Measurements from ENCODE around the gene BTBD6.
A peak's percentile ranks its signal among the peaks of the same experiment; 100 is the strongest.

BTBD6 gene

DNA sequence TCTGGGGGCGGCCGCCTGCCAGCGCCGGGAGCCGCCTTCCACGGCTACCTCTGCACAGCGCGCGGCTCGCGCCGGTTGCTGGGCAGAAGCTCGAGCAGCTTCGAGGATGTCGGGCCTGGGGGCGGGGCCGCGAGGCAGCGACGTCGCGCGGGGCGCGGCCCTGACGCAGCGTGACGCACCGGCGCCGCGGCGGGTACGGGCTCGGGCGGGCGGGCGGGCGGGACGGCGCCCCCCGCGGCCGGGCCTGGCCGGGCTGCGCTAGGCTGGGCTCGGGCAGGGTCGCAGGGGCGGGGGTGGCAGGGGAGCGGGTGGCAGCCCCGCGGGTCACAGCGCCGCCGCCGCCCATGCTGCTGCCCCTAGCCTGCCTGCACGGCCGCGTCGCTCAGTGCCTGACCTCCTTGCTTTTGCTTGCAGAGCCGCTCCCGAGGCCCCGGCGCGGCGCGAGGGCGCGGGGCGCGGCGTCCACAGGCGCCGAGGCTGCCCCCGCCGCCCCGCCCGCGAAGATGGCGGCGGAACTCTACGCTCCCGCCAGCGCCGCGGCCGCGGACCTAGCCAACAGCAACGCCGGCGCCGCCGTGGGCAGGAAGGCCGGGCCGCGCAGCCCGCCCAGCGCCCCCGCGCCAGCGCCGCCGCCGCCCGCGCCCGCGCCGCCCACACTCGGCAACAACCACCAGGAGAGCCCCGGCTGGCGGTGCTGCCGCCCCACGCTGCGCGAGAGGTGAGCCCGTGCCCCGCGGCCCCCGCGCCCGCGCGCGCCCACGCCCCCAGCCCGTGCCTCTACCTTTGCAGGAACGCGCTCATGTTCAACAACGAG is at the start of gene BTBD6:
TSS of gene BTBD6 (plus strand) at position 166 of the 814 bp plus-strand sequence. CDS start at position 345, 179 bp downstream.
- DNase-seq = peak; percentile 86

DNA sequence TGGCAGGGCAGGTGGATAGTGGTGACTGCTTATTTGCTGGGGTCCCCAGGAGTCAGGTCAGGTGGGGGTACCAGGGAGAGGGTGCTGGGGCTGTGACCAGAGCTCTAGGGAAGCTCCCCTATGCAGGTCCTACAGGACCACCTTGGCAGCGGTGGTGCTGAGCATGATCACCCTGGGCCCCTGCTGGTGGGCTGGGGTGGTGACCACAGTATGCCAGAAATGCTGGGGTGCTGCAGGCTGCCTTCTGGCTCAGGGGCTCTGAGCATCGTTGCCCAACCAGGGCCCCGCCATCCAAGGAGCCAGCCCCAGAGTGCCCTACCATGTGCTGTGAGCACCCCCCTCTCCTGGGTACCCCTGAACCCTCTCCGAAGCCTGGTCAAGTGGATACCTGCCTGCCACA is 49.7 kb upstream of the BTBD6 start:
- no peak for DNase-seq

DNA sequence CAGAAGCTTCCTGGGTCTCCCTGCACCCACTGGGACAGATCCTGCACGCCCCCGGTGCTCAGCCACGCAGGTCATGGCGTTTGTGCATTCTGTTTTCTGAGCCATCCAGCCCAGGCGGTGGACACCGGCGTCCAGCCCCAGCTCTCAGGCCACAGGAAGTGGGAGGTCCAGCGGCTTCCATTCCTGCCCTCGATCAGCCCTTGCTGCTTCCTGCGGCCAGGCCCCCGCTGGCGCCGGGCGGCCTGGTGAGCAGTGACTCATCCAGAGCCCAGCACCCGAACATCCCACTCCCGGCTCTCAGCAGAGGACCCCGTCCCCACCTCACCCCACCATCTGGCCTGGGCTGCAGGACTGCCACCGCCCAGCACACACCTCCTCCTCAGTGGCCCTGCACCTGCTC is 49.2 kb upstream of the BTBD6 start:
- DNase-seq = no peak

DNA sequence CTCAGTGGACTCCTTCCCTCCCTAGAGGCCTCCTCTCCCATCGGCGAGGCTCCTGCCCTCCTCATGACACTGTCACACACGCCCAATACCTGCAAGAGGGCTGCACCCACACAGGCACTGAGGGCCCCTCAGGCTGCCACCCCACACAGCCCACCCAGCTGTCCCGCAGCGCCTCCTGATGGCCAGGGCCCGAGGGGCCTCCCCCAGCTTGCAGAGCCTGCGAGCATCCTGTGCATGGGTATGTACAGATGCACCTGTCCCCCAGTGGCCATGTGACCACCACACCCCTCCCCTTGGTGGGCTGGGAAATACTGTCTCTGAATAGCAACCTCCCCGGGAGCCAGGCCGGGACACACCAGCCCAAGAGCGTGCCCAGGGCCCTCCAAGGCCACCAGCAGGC is 48.3 kb upstream of the BTBD6 start:
- DNase-seq = no peak

DNA sequence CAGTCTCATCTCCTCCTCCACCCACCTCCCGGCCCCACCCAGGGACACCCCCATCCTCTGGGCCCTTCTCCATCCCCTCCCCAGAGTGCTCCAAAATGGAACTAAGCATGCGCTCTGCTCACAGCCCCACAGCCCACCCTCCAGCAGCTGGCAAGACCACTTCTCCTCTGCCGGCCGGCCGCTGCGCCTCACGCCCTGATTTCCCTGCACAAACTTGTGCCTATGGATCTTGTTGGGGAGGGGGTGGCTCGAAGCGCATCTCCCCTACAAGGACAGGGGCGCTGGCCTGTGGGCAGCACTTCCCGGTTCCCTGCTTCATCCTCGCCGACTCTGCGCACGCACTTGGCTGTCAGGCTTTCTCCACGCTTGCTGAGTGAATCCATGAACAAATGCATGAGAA is 47.7 kb upstream of the BTBD6 start:
- no peak for DNase-seq

DNA sequence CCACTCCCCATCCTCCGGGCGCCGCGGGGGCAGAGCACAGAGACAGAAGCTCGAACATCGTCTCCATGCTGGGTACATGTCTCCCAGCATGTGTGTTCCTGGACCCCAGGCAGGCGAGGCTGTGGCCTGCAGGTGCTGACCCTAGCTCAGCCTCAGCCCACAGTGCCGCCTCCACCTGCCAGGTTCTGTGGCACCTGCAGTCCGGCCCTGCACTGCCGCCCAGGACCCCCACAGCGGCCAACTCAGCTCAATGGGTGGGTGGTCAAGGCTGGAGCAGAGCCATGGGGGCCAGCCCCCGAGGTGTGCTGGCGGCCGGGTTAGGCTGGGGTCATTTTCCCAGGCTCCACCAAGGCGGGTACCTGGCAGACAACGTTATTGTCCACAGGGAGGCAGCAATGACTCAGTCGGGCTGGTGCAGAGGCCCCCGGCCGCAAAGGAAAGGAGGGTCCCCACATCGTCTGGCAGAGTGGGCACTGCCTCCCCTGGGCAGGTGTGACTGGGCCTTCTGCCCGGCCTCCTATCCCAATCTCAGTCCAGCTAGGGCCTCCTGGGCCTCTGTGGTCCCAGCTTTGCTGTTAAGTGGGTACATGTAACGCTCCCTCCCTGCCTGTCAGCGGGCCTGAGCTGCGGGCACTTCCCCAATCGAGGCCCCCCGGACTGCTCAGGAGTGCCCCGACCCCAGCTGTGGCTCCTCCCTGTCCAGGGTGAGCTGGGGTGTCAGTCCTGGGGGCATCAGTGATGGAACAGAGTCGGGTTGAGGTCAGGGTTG is 47.0 kb upstream of the BTBD6 start:
- no peak for DNase-seq

DNA sequence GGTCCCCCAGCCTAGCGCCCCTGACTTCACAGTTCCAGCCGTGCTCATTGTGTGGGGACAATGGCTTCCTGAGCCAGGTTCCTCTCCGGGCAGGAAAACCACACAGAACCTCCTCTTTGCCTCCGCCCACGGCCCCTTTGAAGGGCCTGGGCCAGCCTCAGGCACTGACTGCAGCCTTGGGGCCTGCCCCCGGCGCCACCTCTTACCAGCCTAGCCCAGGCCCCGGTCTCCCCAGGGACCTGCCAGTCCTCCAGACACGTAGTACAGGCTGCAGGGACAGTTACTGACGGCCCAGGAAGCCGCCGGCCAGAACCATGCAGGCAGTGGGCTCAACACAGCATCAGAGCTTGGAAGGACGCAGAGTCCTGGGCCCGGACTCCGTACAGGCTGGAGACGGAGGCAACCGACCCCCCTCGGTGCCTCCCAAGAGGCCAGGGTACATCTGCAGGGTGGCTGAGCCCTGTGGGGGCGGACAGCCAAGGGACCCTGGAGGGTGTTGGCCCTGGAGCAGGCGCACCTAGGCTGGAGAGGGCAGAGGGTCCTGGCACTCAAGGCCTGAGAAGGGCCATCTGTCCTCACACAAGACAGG is 46.3 kb upstream of the BTBD6 start:
- DNase-seq = peak; percentile 40 to 54

DNA sequence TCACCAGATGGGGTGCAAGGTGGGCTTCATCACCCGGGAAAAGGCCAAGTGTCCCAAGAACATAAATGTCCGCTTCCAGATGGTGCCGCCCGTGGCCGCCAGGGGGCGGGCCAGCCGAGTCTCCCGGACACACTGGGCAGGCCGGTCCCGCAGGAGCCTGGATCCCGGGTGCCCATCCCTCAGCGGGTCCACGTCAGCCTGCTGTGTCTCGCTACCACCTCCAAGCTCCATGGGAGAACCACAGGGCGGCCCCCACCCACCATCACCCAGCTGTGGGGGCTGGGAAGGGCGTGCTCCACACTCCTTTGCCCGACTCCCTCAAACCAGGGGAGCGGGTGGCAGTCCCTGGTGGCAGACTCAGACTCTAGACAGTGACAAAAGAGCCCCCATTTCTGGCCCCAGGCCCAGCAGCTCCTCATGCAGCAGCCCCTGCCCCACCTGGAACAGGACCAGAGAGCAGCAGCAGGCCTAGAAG is 45.2 kb upstream of the BTBD6 start:
- DNase-seq = peak; percentile 73 to 80

DNA sequence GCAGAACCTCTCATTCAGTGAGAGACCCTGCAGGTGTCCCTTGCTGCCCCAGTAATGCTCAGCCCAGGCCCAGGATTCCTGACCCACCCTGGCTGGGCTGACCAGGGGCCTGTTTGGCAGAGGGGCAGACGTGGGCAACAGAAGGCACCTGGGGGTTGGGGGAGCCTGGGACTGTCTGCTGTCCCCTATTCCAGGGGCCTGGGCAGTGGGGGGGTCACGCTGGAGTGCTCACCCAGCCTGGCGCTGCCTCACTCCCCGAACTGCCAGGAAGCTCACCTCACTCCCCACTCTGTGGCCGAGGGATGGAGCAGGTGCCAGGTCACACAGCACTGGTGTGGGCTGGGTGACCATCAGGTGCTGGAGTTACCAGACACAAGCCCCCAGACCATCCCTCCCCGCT is 44.6 kb upstream of the BTBD6 start:
- no peak for DNase-seq

DNA sequence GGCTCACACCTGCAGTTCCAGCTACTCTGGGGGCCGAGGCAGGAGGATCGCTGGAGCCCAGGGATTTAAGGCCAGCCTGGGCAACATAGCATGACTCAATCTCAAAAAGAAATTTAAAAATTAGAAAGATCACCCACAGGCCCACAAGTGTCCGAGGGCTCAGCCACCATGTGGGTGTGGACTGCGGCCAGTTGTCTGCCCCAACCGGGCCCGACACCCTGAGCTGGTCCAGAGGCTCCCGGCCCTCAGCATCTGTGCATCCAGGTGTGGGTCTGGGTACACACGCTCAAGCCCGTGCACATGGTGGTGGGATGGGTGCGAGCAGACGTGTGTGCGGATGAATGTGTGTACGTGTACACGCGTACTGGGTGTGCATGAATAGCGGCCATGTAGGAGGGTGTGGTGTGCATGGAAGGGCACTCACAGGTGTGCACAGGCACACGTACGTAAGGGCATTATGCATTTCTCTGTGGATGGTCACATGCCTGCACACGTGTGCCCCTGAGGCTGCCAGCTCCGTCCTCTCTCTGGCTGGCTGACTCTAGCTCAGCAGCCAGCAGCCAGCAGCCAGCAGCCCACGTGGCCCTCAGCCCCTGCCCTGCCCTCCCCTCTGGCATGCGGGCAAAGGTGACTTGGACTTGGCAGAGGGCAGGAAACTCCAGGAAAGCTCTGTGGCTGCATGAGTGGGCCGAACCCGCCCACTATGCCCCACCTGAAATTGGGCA is 44.0 kb upstream of the BTBD6 start:
- no peak for DNase-seq

DNA sequence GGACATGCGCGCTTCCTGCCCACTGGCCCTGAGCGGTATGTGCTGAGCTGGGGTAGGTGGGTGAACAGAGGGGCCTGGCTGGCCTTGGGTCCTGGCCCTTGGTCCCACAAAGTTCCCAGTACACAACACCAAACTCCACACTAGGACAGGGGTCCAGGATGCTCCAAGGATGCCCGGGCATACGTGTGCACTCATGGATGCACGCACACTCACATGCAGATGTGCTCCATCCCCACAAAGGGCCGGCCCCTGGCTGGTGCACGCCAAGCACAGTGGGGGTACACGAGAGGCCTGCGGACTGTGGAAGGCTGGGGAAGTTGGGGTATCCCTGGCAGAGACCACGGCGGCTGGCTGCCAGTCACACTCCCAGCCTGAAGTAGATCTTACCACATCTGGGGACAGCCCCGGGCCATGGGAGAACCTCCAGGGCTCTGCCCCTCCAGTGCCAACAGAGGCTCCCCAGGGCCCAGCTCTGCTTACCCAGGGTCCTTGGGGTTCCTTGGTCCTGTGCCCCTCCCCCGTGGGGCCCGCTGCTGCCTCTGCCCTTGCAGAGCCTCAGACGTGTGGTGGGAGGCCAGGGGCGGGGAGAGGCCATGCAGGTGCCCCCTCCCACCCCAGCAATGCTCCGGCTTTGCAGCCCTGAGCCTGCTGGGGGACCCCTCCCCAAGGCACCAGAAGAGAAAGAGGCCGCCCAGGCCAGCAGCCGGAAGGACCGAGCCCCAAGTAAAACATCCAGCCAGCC is 43.2 kb upstream of the BTBD6 start:
- no peak for DNase-seq

DNA sequence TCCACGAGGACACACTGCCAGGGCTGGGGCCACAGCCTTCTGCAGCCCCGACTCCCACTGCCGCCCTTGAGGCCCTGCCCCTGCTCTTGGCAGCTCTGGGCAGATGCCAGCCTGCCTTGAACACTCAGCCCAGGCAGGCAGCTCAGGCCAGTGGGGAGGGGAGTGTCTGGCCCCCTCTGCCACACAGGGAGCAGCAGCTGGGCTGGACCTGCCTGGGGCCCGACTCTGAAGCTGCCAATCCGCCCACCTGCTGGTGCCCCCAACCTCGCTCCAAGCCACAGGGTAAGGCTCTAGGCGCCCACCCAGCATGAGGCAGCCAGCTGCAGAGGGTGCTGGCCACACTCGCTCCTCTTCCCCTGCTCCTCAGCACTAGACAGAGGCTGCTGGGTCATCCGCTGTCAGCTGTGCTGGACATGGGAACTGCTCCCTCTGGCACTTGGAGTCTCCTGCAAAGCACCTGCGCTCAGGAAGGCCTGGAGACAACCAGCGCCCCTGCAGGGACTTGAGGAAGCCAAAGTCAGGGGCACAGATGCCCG is 42.6 kb upstream of the BTBD6 start:
- DNase-seq = no peak

DNA sequence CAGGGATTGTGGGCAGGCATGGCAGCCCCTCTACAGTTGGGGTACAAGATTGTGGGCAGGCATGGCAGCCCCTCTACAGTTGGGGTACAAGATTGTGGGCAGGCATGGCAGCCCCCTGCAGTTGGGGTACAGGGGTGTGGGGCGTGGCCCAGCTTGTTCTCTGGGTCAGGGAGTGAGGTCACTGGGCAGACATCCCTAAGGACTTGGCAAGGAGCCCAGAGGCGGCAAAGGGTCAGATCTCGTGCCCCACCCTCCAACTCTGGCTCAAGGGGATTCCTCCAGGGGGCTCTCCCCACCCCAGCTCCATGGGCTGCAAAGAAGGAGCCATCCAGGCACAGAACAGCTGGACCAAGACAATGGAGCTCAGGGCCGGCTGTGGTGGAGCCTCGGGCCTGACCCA is 41.5 kb upstream of the BTBD6 start:
- no peak for DNase-seq

DNA sequence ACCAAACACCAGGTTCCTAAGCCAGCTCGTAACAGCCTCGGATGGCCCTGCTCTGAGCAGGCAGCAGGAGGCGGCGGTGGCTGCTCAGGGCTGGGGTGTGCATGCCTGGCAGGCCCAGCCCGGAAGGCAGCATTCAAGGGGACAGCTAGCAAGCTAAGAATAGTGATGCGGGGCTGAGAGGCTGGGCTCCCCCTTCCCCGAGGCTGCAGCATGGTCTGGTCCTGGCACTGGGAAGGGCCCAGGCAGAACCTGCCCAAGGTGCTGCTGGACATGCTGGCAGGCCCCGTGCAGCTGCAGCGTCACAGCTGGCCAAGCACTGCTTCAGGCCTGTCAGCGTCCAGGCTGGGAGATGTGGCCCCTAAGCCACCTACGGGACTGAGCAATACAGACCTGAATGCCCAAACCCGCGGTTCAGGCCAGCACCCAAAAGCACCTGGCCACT is 40.9 kb upstream of the BTBD6 start:
- DNase-seq = no peak

DNA sequence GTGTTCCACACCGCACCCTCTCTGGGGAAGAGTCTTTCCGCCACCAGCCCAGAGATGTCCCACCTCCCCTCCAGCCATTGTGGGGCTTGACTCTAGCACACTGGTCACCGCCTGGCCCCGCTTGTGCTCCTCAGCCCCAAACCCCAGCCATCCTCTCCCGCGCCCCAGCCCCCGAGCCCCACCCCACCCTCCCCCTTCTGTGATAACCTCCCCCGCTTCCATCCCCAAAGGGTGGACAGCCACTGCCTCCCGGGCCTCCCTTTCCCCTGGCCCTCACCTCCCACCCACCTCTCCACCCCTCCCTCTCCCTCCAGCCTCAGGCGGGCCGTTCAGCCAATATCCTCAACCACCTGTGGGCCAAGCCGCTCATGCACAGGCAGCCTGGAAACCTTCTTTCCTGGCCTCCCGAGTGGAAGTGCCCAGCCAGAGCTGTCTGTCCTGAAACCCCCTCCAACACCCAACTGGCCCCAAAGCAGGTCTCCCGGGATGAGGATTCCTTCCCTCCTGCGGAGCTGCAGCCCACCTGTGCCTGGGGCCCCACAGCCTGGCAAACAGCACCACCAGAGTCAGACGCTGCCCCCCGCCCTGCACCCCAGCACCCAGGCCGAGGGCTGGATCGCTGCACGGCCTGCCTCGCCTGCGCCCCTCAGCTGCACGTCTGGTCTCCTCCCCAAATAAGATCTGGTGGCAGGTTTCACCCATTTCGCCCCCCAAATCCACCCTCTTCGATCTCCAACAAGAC is 40.2 kb upstream of the BTBD6 start:
- no peak for DNase-seq

DNA sequence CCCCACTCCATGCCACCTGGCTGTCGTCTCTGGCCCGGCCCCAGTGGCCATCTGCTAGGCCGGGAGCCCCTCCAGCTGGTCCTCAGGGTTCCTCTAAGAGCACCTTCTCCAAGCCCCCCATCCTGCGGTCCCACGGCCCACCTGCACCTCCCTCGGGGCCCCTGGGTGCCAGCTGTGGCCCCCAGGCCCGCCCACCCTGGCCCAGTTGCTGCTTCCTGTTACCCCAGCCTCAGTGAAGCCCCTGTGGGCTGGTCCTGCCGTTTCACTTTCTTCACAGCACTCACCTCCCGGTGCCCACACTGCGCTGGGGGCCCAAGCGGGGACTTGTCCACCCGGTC is 39.6 kb upstream of the BTBD6 start:
- DNase-seq = no peak

DNA sequence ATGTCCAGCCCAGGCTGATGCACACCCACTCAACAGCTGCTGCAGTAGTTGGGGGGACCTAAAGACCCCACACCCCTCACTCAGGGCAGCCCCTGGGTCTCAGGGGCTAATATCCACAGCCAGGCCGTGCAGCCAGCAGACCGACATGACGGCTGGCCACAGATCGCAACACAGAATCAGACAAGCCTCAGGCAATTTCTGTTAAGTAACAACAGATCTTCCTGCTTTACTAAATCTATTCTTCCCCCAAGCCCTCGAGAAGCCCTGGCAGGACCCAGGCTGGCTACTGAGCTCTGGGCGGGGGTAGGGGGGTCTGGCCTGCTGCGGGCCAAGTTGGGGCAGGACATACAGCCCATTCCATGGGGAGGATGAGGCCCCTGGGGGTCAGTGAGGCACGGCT is 39.2 kb upstream of the BTBD6 start:
- no peak for DNase-seq

DNA sequence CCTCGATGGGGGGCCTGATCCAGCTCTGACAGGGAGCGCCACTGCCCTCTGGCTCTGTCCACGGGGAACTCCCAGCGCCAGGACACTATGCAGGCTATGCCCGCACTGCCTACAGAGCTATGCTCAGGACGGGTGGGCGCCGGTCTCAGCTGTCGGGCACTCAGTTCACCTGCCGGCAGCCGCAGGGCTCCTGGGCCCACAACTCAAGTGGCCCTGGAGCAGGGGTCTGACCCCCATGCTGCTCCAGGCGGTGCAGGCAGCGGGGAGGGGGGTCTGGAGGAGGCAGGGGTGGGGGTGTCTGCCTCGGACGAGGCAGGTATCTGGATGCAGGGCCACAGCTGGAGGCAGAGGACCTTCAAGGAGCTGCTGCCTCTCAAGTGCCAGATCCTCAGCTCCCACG is 38.7 kb upstream of the BTBD6 start:
- no peak for DNase-seq

DNA sequence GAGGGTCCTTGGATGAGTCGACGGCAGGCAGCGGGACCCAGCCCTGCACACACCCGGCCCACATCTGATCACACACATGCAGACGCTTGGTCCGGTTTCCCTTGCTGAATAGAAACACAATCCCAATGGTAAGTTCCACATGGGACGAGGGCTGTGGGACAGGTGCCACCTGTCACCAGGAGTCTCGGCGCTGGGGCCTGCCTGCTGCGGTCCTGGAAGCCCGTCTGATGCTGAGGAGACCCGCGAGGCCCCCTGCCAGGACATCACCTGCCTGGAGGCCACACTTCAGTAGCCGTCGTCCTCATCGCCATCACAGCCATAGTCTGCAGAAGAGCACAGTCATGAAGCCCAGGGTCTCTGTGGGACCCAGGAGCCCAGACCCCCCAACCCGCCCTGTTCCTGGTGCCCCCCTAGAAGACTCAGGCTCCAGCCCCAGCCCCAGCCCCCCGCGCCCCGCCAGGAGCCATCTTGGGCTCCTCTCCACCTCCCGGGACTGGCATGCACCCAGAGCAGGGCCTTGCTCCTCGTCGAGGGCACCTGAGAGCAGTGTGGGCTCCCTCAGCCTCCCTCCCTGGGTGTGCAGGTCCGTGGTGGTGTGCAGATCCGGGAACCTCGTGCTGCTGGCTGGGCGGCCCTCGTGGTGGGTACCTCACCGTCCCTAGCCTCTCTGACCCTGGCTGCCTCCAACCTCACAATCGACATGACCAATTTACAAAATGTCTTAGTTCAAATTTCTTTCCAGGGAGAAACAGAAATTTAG is 37.9 kb upstream of the BTBD6 start:
- DNase-seq = no peak

DNA sequence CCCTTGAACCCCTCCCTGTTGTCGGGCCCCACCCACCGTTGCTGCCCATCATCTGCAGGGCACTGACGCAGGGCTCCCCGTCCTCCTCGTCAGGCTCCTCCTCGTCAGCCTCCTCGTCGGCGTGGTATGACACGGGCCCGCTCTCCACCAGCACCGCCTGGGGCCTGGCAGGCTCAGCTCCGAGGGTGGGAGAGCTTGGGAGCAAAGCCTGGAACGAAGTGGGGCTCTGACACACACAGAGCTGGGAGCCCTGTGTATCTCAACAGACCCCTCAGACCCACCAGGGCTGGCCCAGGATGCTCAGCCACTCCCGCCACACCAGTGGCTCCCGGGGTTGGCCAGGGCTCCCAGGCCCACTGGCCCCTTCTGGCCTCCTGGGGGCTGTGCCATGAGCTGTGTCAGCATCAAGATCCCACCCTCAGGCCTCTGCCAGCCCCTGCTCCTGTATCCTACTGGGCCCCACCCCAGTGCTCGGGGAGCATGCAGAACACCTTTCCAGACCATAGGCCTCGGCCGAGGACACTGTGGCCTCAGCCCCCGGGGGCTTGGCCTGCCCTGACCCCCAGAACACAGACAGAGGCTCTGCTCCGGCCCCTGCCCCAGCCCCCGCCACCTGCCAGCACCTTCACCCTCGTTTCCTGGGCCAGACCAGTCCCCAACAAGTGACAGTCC is 37.1 kb upstream of the BTBD6 start:
- no peak for DNase-seq
